ENCODE results near the gene ASTN2.

GRCh38 chr9:116471093-116471906, 943.6 kb downstream of the ASTN2 start:
- TF ChIP-seq POLR2A (IDR thresholded peaks at IDR 0.05; ENCODE audit: low read length): no peak
- TF ChIP-seq CHD4 (IDR thresholded peaks at IDR 0.05; ENCODE audit: borderline replicate concordance): no peak
- TF ChIP-seq NR3C1 (IDR thresholded peaks at IDR 0.05): no peak
- no peak for TF ChIP-seq RCOR1 (IDR thresholded peaks at IDR 0.05; ENCODE audit: low read depth, low read length)
